B cell (primary cell): ENCODE data around the gene PLEKHA7. TPM values are rescaled to one million over a fixed set of nuclear protein-coding genes. Genes with fewer than 3 reads are reported as not detected.

Experiments used
- ATAC-seq: fragments of 200-7000 bp; cut with Tn5 transposase; one replicate; pipeline ENCODE4 v1.10.0; 2021; ENCODE audit warnings: low read depth, mild to moderate bottlenecking, moderate number of reproducible peaks, moderate library complexity
- CTCF ChIA-PET: fragments of 350-600 bp; sonication (Branson Sonifier 250); formaldehyde crosslinking; loops from one replicate; lab custom pipeline; 2021; ENCODE audit warnings: antibody characterized with exemption, inconsistent platforms; lab: Charles Lee
- POLR2A ChIA-PET: fragments of 350-600 bp; sonication (Branson Sonifier 250); formaldehyde crosslinking; loops from one replicate; lab custom pipeline; 2021; ENCODE audit warnings: antibody characterized with exemption; lab: Charles Lee
- DNase-seq: peaks from one replicate; pipeline ENCODE4 v3.0.0; 2013
- H2AFZ ChIP-seq: 2 replicates; pipeline ENCODE4 v1.6.1; 2012; ENCODE audit warnings: mild to moderate bottlenecking, low read depth, low read length; ENCODE audit not compliant: insufficient read depth, poor library complexity, severe bottlenecking
- H3K27ac ChIP-seq, 2 donors: 1 replicate in 1 of 2; 2 replicates in 1 of 2; pipeline ENCODE4 v1.5.1; 2012 to 2013; ENCODE audit warnings: low read length in 2 of 2, mild to moderate bottlenecking in 2 of 2, moderate library complexity in 1 of 2
- H3K27me3 ChIP-seq, 4 experiments: fragments of 200-600 bp in 1 of 4; sonication (generic) in 1 of 4; replicated peaks in 1 of 4; 1 replicate in 2 of 4; 2 replicates in 2 of 4; pipeline versions ENCODE4 v1.6.1 to v1.7.0; 2013 to 2016; ENCODE audit warnings: low read length in 3 of 4, mild to moderate bottlenecking in 2 of 4, mixed read lengths in 1 of 4, moderate library complexity in 1 of 4; ENCODE audit not compliant: insufficient read depth in 4 of 4, control insufficient read depth in 3 of 4; ENCODE audit errors: control extremely low read depth in 1 of 4
- H3K36me3 ChIP-seq, 2 experiments: replicated peaks in 1 of 2; 1 replicate in 1 of 2; 2 replicates in 1 of 2; pipeline versions ENCODE4 v1.6.1 to v1.7.1; 2013; ENCODE audit warnings: low read length in 1 of 2; ENCODE audit not compliant: insufficient read depth in 2 of 2, control insufficient read depth in 1 of 2; ENCODE audit errors: control extremely low read depth in 1 of 2, extremely low read depth in 1 of 2
- H3K4me1 ChIP-seq, 2 donors: fragments of 200-600 bp in 1 of 2; sonication (generic) in 1 of 2; 1 replicate in 1 of 2; 2 replicates in 1 of 2; pipeline versions ENCODE4 v1.5.1 to v1.6.1; 2013 to 2017; ENCODE audit warnings: low read length in 2 of 2; ENCODE audit not compliant: control insufficient read depth in 2 of 2, insufficient read depth in 2 of 2
- H3K4me2 ChIP-seq: replicated peaks from 2 replicates; pipeline ENCODE3; 2012; ENCODE audit warnings: mild to moderate bottlenecking, low read depth, low read length; ENCODE audit not compliant: poor library complexity, severe bottlenecking
- H3K4me3 ChIP-seq, 5 experiments: fragments of 200-600 bp in 1 of 5; sonication (generic) in 1 of 5; 1 replicate in 3 of 5; 2 replicates in 2 of 5; pipeline versions ENCODE4 v1.5.1 to v1.7.0; 2011 to 2016; ENCODE audit warnings: low read length in 4 of 5, mild to moderate bottlenecking in 4 of 5, low read depth in 2 of 5, control low read depth in 1 of 5, moderate library complexity in 1 of 5; ENCODE audit not compliant: insufficient read depth in 1 of 5; ENCODE audit errors: control extremely low read depth in 1 of 5, extremely low read depth in 1 of 5
- H3K79me2 ChIP-seq: fragments of 200-600 bp; sonication (generic); one replicate; pipeline ENCODE4 v1.6.0; 2016; ENCODE audit warnings: low read length; ENCODE audit not compliant: control insufficient read depth, insufficient read depth
- H3K9ac ChIP-seq: fragments of 200-600 bp; sonication (generic); 2 replicates; pipeline ENCODE4 v1.6.1; 2017; ENCODE audit warnings: mild to moderate bottlenecking, low read length, moderate library complexity
- H3K9me3 ChIP-seq, 3 donors: one replicate each; pipeline versions ENCODE4 v1.6.1 to v1.7.1; 2013; ENCODE audit warnings: low read length in 2 of 3; ENCODE audit not compliant: control insufficient read depth in 2 of 3, insufficient read depth in 1 of 3; ENCODE audit errors: control extremely low read depth in 1 of 3
- H4K20me1 ChIP-seq: 2 replicates; pipeline ENCODE4 v1.6.0; 2012; ENCODE audit warnings: mild to moderate bottlenecking, low read length; ENCODE audit not compliant: insufficient read depth, control insufficient read depth, poor library complexity, severe bottlenecking
- H3K27ac Mint-ChIP-seq: one replicate; pipeline ENCODE4 v1.8.0; 2021; ENCODE audit warnings: mixed read lengths
- H3K27me3 Mint-ChIP-seq: one replicate; pipeline ENCODE4 v1.8.0; 2021; ENCODE audit warnings: mixed read lengths
- H3K4me1 Mint-ChIP-seq: one replicate; pipeline ENCODE4 v1.8.0; 2021; ENCODE audit warnings: mixed read lengths
- H3K4me3 Mint-ChIP-seq: one replicate; pipeline ENCODE4 v1.8.0; 2021; ENCODE audit warnings: mixed read lengths
- H3K9me3 Mint-ChIP-seq: one replicate; pipeline ENCODE4 v1.8.0; 2022; ENCODE audit warnings: mixed read lengths; ENCODE audit not compliant: insufficient read depth
- EZH2 ChIP-seq: IDR thresholded peaks from 2 replicates; pipeline ENCODE4 v1.6.1; 2012; ENCODE audit warnings: borderline replicate concordance, low read depth, mild to moderate bottlenecking, moderate library complexity, low read length; ENCODE audit not compliant: insufficient read depth, poor library complexity, severe bottlenecking
- WGBS: methylation state at CpG from one replicate; pipeline ENCODE4 v1.1.5; 2013; ENCODE audit warnings: missing lambda C conversion rate; ENCODE audit not compliant: insufficient coverage; 5-methylcytosine and 5-hydroxymethylcytosine counted together
- intact Hi-C: fragments of 100-400 bp; cut with micrococcal nuclease; formaldehyde crosslinking; loops from one replicate; pipeline ENCODE4 v1.10.0; 2022
- polyA plus RNA-seq: library from polyadenylated mRNA; depleted of rRNA; stranded (reverse); fragments of >200 nt; gene quantifications from 2 replicates; pipeline ENCODE4 v1.2.3, GENCODE V29; 2012
- total RNA-seq, 2 donors: library from RNA; stranded (reverse); fragments of 120-200 nt in 1 of 2; gene quantifications; 1 replicate in 1 of 2; 2 replicates in 1 of 2; pipeline versions ENCODE4 v1.2.3 to v1.2.4, GENCODE V29; 2013 to 2022
- TF ChIP-seq, protein P1 (sequence below): fragments of 200-600 bp; IDR thresholded peaks from one replicate; pipeline ENCODE4 v1.8.0; 2022; ENCODE audit warnings: antibody characterized with exemption, mild to moderate bottlenecking

PLEKHA7 gene
- total and polyA plus RNA-seq, 2 donors (not counting 1 experiment from before 2014, with no cell fraction given), result 1.7 to 8.2 TPM

DNA sequence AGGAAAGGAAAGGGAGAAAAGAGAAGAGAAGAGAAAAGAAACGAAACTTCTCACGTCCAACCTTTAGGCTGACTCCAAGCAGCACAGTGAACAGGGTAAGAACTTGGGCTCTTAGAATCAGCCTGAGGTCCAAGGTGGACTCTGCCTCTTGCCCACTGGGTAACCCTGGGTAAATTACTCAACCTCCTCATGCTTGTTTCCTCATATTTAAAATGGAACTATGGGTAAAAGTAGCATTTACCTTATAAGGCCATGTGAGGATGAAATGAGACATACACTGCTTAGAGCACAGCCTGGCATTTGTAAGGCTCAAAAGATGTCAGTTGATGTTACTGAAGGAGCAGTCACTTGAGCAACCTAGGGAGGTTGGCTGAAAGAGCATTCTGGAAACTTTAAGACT is 167.9 kb downstream of the PLEKHA7 start:
- no peaks in the 10 kb centered on the region for H4K20me1 ChIP-seq
- no peaks in the 10 kb centered on the region for H3K27me3 Mint-ChIP-seq
- no peak overlapping the region for H3K4me3 Mint-ChIP-seq
- no peak overlapping the region for H3K27ac ChIP-seq
- no peak overlapping the region for H3K9ac ChIP-seq
- no peak overlapping the region for H3K27ac Mint-ChIP-seq
- H2AFZ ChIP-seq, result no peak overlapping the region
- no peaks in the 10 kb centered on the region for H3K36me3 ChIP-seq
- H3K9me3 Mint-ChIP-seq, result no peaks in the 10 kb centered on the region
- DNase-seq (no peak), ATAC-seq (no peak)
- ChIA-PET POLR2A (no interaction called here), CTCF (interaction anchor here (0.8 kb wide), 1 partner anchor 223 kb away, joined by 3 read pairs; no protein-coding TSS in a partner anchor)
- intact Hi-C loops, result no loop called here
- no peaks in the 10 kb centered on the region for H3K9me3 ChIP-seq
- no peak for TF ChIP-seq EZH2
- TF ChIP-seq, protein P1, sequence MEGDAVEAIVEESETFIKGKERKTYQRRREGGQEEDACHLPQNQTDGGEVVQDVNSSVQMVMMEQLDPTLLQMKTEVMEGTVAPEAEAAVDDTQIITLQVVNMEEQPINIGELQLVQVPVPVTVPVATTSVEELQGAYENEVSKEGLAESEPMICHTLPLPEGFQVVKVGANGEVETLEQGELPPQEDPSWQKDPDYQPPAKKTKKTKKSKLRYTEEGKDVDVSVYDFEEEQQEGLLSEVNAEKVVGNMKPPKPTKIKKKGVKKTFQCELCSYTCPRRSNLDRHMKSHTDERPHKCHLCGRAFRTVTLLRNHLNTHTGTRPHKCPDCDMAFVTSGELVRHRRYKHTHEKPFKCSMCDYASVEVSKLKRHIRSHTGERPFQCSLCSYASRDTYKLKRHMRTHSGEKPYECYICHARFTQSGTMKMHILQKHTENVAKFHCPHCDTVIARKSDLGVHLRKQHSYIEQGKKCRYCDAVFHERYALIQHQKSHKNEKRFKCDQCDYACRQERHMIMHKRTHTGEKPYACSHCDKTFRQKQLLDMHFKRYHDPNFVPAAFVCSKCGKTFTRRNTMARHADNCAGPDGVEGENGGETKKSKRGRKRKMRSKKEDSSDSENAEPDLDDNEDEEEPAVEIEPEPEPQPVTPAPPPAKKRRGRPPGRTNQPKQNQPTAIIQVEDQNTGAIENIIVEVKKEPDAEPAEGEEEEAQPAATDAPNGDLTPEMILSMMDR, result no peak
- 100% methylated on average over 1 of the region's 2 CpGs for WGBS
- H3K4me3 ChIP-seq, result no peak overlapping the region
- no peak overlapping the region for H3K4me2 ChIP-seq
- no peaks in the 10 kb centered on the region for H3K4me1 ChIP-seq
- H3K4me1 Mint-ChIP-seq, result no peaks in the 10 kb centered on the region
- no peaks in the 10 kb centered on the region for H3K79me2 ChIP-seq
- no peaks in the 10 kb centered on the region for H3K27me3 ChIP-seq

DNA sequence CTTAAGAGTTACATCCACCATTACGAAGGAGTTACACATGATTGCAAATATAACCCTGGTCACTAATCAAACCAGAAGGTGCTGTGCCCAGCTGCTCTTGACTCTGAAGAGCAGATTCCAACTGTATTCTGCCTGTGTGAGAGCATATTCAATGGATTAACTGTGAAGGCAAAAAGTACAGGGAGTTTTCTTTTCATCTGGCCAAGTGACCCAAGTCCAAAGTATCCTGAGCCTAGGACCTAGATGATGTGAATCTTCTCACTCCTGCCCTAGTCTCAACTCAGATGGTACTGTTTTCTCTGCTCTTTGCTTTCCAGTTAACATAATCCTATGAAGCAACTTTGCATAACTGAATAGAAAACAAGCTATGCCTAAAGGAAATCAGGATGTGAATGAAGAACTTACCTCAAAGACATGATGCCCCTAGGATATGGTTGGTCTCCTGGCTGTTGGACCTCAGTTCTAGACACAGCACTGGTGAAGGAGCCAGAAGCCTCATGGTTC is 169.9 kb downstream of the PLEKHA7 start:
- DNase-seq (no peak), ATAC-seq (no peak)
- no peaks in the 10 kb centered on the region for H3K4me1 Mint-ChIP-seq
- H3K9ac ChIP-seq, result no peak overlapping the region
- no peak overlapping the region for H3K4me2 ChIP-seq
- no CpG with 5 or more reads among the region's 1 CpG for WGBS
- no peak overlapping the region for H2AFZ ChIP-seq
- H3K27me3 ChIP-seq, result no peaks in the 10 kb centered on the region
- H4K20me1 ChIP-seq, result no peaks in the 10 kb centered on the region
- no peaks in the 10 kb centered on the region for H3K9me3 ChIP-seq
- TF ChIP-seq EZH2, result no peak
- TF ChIP-seq, protein P1, result no peak
- H3K4me3 Mint-ChIP-seq, result no peak overlapping the region
- intact Hi-C loops, result no loop called here
- ChIA-PET POLR2A (no interaction called here), CTCF (no interaction called here)
- no peaks in the 10 kb centered on the region for H3K4me1 ChIP-seq
- H3K36me3 ChIP-seq, result no peaks in the 10 kb centered on the region
- no peaks in the 10 kb centered on the region for H3K79me2 ChIP-seq
- no peaks in the 10 kb centered on the region for H3K9me3 Mint-ChIP-seq
- H3K4me3 ChIP-seq, result no peak overlapping the region
- no peak overlapping the region for H3K27ac Mint-ChIP-seq
- no peak overlapping the region for H3K27ac ChIP-seq
- H3K27me3 Mint-ChIP-seq, result no peaks in the 10 kb centered on the region
